ENCODE results near the gene CCNG2.
A peak's percentile ranks its signal among the peaks of the same experiment; 100 is the strongest.

DNA sequence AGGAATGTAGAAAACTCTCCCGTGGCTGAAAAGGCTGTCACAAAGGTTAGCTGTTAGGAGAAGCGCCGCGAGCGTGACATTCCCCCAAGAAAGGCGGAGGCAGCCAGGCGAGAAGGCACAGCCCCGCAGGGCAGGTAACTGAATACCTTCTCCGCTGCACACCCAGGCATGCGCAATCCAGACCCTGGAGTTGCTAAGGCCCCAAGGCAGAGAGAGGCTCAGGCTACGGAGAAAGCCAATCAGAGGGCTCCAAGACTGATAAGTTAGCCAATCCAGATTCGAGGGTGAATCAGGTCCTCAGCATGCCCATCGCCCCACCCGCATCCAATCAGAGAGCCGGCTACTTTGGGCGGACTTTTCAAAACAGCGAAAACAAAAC is 485 bp upstream of the CCNG2 start:
- TF ChIP-seq, protein P1, sequence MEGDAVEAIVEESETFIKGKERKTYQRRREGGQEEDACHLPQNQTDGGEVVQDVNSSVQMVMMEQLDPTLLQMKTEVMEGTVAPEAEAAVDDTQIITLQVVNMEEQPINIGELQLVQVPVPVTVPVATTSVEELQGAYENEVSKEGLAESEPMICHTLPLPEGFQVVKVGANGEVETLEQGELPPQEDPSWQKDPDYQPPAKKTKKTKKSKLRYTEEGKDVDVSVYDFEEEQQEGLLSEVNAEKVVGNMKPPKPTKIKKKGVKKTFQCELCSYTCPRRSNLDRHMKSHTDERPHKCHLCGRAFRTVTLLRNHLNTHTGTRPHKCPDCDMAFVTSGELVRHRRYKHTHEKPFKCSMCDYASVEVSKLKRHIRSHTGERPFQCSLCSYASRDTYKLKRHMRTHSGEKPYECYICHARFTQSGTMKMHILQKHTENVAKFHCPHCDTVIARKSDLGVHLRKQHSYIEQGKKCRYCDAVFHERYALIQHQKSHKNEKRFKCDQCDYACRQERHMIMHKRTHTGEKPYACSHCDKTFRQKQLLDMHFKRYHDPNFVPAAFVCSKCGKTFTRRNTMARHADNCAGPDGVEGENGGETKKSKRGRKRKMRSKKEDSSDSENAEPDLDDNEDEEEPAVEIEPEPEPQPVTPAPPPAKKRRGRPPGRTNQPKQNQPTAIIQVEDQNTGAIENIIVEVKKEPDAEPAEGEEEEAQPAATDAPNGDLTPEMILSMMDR (IDR thresholded peaks at IDR 0.05; ENCODE audit: low read depth, low read length, missing input control) = no peak
- TF ChIP-seq RAD21 (IDR thresholded peaks at IDR 0.05) (peak in 1 of 2 donors; percentile 7), ZBTB33 (IDR thresholded peaks at IDR 0.05) (no peak), SP1 (IDR thresholded peaks at IDR 0.05) (peak; percentile 85), JUND (IDR thresholded peaks at IDR 0.05) (peak; percentile 42 to 50), RXRA (IDR thresholded peaks at IDR 0.05) (no peak)
- TF ChIP-seq, protein P2, sequence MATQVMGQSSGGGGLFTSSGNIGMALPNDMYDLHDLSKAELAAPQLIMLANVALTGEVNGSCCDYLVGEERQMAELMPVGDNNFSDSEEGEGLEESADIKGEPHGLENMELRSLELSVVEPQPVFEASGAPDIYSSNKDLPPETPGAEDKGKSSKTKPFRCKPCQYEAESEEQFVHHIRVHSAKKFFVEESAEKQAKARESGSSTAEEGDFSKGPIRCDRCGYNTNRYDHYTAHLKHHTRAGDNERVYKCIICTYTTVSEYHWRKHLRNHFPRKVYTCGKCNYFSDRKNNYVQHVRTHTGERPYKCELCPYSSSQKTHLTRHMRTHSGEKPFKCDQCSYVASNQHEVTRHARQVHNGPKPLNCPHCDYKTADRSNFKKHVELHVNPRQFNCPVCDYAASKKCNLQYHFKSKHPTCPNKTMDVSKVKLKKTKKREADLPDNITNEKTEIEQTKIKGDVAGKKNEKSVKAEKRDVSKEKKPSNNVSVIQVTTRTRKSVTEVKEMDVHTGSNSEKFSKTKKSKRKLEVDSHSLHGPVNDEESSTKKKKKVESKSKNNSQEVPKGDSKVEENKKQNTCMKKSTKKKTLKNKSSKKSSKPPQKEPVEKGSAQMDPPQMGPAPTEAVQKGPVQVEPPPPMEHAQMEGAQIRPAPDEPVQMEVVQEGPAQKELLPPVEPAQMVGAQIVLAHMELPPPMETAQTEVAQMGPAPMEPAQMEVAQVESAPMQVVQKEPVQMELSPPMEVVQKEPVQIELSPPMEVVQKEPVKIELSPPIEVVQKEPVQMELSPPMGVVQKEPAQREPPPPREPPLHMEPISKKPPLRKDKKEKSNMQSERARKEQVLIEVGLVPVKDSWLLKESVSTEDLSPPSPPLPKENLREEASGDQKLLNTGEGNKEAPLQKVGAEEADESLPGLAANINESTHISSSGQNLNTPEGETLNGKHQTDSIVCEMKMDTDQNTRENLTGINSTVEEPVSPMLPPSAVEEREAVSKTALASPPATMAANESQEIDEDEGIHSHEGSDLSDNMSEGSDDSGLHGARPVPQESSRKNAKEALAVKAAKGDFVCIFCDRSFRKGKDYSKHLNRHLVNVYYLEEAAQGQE (IDR thresholded peaks at IDR 0.05) = no peak
